ENCODE measurements around the gene IRF3. TPM values are rescaled to one million over a fixed set of nuclear protein-coding genes. Genes with fewer than 3 reads are reported as not detected.

IRF3 gene
- total and polyA plus RNA-seq, 2 of the 4 experiments (the other 2 are of a cell fraction): 39.6 to 65.2 TPM

DNA sequence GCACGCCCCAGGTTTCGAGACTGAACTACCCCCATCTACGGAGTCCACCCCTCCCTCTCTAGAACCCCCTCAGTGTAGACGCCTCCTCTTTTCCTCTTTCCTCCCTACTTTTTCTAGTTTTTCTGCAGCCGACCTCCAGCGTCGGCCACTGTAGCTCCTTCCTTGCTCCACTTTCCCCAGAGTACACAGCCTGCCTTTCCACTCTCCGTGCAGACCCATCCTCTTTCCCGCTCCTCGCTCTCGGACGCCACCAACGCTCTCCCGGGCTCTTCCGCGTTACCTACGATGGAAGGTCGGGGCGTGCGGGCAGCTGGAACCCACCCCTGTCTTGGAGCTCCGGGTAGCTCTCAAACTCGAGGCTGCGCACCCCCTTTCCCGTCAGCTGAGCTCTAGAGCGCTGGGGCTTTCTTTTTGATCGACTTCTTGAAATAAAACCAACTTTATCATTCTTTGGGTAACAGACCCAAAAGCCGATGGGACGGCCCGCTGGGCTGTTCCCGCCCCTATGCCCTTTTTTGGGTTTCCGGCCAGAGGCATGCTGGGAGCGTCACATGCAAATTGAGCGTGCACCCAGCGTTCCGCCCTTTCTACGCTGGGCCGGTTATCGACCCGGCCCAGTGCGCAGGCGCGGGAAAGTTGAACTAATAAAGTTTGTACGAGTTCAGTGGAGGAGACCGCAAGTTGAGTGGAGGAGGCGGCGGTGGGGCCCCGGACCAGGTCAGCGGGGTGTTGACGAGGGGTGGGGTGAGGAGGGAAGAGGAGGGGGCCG is at the start of gene IRF3, which contains the start of gene BCL2L12 (continued):
- TF ChIP-seq SMC3 (IDR thresholded peaks at IDR 0.05; ENCODE audit: low read depth, low read length) (no peak), POLR2A (IDR thresholded peaks at IDR 0.05; ENCODE audit: low read depth, low read length) (peak; percentile 77), CEBPB (IDR thresholded peaks at IDR 0.05; ENCODE audit: low read depth, low read length) (no peak), RCOR1 (IDR thresholded peaks at IDR 0.05; ENCODE audit: insufficient replicate concordance, low read length) (no peak)
- TF ChIP-seq, protein P1, sequence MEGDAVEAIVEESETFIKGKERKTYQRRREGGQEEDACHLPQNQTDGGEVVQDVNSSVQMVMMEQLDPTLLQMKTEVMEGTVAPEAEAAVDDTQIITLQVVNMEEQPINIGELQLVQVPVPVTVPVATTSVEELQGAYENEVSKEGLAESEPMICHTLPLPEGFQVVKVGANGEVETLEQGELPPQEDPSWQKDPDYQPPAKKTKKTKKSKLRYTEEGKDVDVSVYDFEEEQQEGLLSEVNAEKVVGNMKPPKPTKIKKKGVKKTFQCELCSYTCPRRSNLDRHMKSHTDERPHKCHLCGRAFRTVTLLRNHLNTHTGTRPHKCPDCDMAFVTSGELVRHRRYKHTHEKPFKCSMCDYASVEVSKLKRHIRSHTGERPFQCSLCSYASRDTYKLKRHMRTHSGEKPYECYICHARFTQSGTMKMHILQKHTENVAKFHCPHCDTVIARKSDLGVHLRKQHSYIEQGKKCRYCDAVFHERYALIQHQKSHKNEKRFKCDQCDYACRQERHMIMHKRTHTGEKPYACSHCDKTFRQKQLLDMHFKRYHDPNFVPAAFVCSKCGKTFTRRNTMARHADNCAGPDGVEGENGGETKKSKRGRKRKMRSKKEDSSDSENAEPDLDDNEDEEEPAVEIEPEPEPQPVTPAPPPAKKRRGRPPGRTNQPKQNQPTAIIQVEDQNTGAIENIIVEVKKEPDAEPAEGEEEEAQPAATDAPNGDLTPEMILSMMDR (conservative IDR thresholded peaks at IDR 0.05; ENCODE audit: low read depth, low read length): no peak

Measured in IMR-90 (cell line).